ENCODE results near the gene MAP3K13. TPM values are rescaled to one million over a fixed set of nuclear protein-coding genes. Genes with fewer than 3 reads are reported as not detected.
"Not testable (repeated sequence)": the region's sequence is repeated elsewhere in the genome, so short reads cannot be mapped to it uniquely, and the experiment has no call there.

Gene MAP3K13
- total RNA-seq, 2 experiments from 2014 or later = 14.3 to 17.6 TPM

GRCh38 chr3:185423178-185423577 is 60.2 kb downstream of the MAP3K13 start:
- POLR2A ChIA-PET = no interaction called here

GRCh38 chr3:185424435-185424834 is 61.5 kb downstream of the MAP3K13 start:
- H3K9me3 Mint-ChIP-seq (ENCODE audit: low read depth) = no peaks in the 10 kb centered on the region
- no peaks in the 10 kb centered on the region for H3K4me1 Mint-ChIP-seq
- H3K27ac Mint-ChIP-seq = no peak overlapping the region
- ChIA-PET POLR2A (no interaction called here), CTCF (interaction anchor here (1.0 kb wide), 1 partner anchor 236 kb away, joined by 3 read pairs; no protein-coding TSS in a partner anchor)
- H3K4me3 Mint-ChIP-seq = no peak overlapping the region
- intact Hi-C loops (cut with DNase I, micrococcal nuclease) = no loop called here
- no peaks in the 10 kb centered on the region for H3K36me3 Mint-ChIP-seq (ENCODE audit: low read depth)
- ATAC-seq (no peak), DNase-seq (no peak)
- peaks cover 8% of the 10 kb centered on the region for H3K27me3 Mint-ChIP-seq

More at GRCh38 chr3:185423178-185423577, 60.2 kb downstream of the MAP3K13 start:
- Mint-ChIP-seq H3K27ac (no peak overlapping the region), H3K4me3 (no peak overlapping the region), H3K4me1 (no peaks in the 10 kb centered on the region), H3K36me3 (ENCODE audit: low read depth) (no peaks in the 10 kb centered on the region), H3K9me3 (ENCODE audit: low read depth) (no peaks in the 10 kb centered on the region), H3K27me3 (peaks cover 8% of the 10 kb centered on the region)
- no peak for DNase-seq
- CTCF ChIA-PET = no interaction called here
- ATAC-seq = no peak
- intact Hi-C loops (cut with DNase I, micrococcal nuclease) = no loop called here

GRCh38 chr3:185430375-185430774 is 67.4 kb downstream of the MAP3K13 start:
- Mint-ChIP-seq H3K36me3 (ENCODE audit: low read depth) (no peaks in the 10 kb centered on the region), H3K4me1 (no peaks in the 10 kb centered on the region), H3K9me3 (ENCODE audit: low read depth) (no peaks in the 10 kb centered on the region), H3K4me3 (no peak overlapping the region), H3K27ac (no peak overlapping the region), H3K27me3 (peaks cover 1% of the 10 kb centered on the region)
- no peak for DNase-seq
- POLR2A ChIA-PET = no interaction called here
- intact Hi-C loops (cut with DNase I, micrococcal nuclease) = no loop called here
- CTCF ChIA-PET = interaction anchor here (0.9 kb wide), 1 partner anchor 128 kb away, joined by 3 read pairs; no protein-coding TSS in a partner anchor
- no peak for ATAC-seq

- Mint-ChIP-seq H3K27ac (no peak overlapping the region), H3K9me3 (ENCODE audit: low read depth) (no peaks in the 10 kb centered on the region), H3K27me3 (peaks cover 2% of the 10 kb centered on the region), H3K4me3 (no peak overlapping the region), H3K36me3 (ENCODE audit: low read depth) (no peaks in the 10 kb centered on the region), H3K4me1 (no peaks in the 10 kb centered on the region)
- POLR2A ChIA-PET = interaction anchor here (0.6 kb wide), 1 partner anchor 102 kb away, joined by 3 read pairs; no protein-coding TSS in a partner anchor
- intact Hi-C loops (cut with DNase I, micrococcal nuclease) = no loop called here
- no peak for DNase-seq
- no peak for ATAC-seq
- CTCF ChIA-PET = interaction anchor here (1.3 kb wide), 1 partner anchor 10 kb away, joined by 3 read pairs; no protein-coding TSS in a partner anchor
These were observed 77.0 kb downstream of the MAP3K13 start for GRCh38 chr3:185439745-185440466.

GRCh38 chr3:185442031-185442430 is 79.1 kb downstream of the MAP3K13 start:
- Mint-ChIP-seq H3K27me3 (peaks cover 2% of the 10 kb centered on the region), H3K4me1 (no peaks in the 10 kb centered on the region), H3K27ac (no peak overlapping the region), H3K9me3 (ENCODE audit: low read depth) (no peaks in the 10 kb centered on the region), H3K4me3 (no peak overlapping the region), H3K36me3 (ENCODE audit: low read depth) (no peaks in the 10 kb centered on the region)
- intact Hi-C loops (cut with DNase I, micrococcal nuclease) = no loop called here
- CTCF ChIA-PET = no interaction called here
- POLR2A ChIA-PET = no interaction called here
- DNase-seq = no peak
- ATAC-seq = no peak

GRCh38 chr3:185444329-185444728 is 81.4 kb downstream of the MAP3K13 start:
- H3K27me3 Mint-ChIP-seq = peaks cover 2% of the 10 kb centered on the region
- intact Hi-C loops (cut with DNase I, micrococcal nuclease) = no loop called here
- POLR2A ChIA-PET = no interaction called here
- no peaks in the 10 kb centered on the region for H3K9me3 Mint-ChIP-seq (ENCODE audit: low read depth)
- H3K36me3 Mint-ChIP-seq (ENCODE audit: low read depth) = no peaks in the 10 kb centered on the region
- no peak for DNase-seq
- H3K4me3 Mint-ChIP-seq = no peak overlapping the region
- no peak for ATAC-seq
- CTCF ChIA-PET = no interaction called here
- no peaks in the 10 kb centered on the region for H3K4me1 Mint-ChIP-seq
- no peak overlapping the region for H3K27ac Mint-ChIP-seq

- no peaks in the 10 kb centered on the region for H3K27me3 Mint-ChIP-seq
- no peak overlapping the region for H3K4me3 Mint-ChIP-seq
- intact Hi-C loops (cut with DNase I, micrococcal nuclease) = no loop called here
- no peak for DNase-seq
- POLR2A ChIA-PET = no interaction called here
- no peaks in the 10 kb centered on the region for H3K36me3 Mint-ChIP-seq (ENCODE audit: low read depth)
- no peaks in the 10 kb centered on the region for H3K4me1 Mint-ChIP-seq
- no peaks in the 10 kb centered on the region for H3K9me3 Mint-ChIP-seq (ENCODE audit: low read depth)
- no peak overlapping the region for H3K27ac Mint-ChIP-seq
- no peak for ATAC-seq
- CTCF ChIA-PET = no interaction called here
These were observed 85.2 kb downstream of the MAP3K13 start for GRCh38 chr3:185448107-185448506.

- POLR2A ChIA-PET; H3K27ac Mint-ChIP-seq; H3K4me3 Mint-ChIP-seq; DNase-seq; H3K36me3 Mint-ChIP-seq (ENCODE audit: low read depth); intact Hi-C loops (cut with DNase I, micrococcal nuclease); H3K9me3 Mint-ChIP-seq (ENCODE audit: low read depth); H3K27me3 Mint-ChIP-seq; H3K4me1 Mint-ChIP-seq; ATAC-seq: not testable (repeated sequence)
- CTCF ChIA-PET = interaction anchor here (0.8 to 1.0 kb wide), 2 partner anchors 10 to 1179 kb away, joined by 3 to 4 read pairs; no protein-coding TSS in a partner anchor
These were observed 88.5 kb downstream of the MAP3K13 start for GRCh38 chr3:185451432-185451831.

- no peaks in the 10 kb centered on the region for H3K27me3 Mint-ChIP-seq
- no peak overlapping the region for H3K27ac Mint-ChIP-seq
- H3K4me1 Mint-ChIP-seq = no peaks in the 10 kb centered on the region
- H3K36me3 Mint-ChIP-seq (ENCODE audit: low read depth) = no peaks in the 10 kb centered on the region
- ChIA-PET POLR2A (no interaction called here), CTCF (interaction anchor here (1.1 kb wide), 1 partner anchor 203 kb away, joined by 3 read pairs; no protein-coding TSS in a partner anchor)
- ATAC-seq (no peak), DNase-seq (no peak)
- no peak overlapping the region for H3K4me3 Mint-ChIP-seq
- no peaks in the 10 kb centered on the region for H3K9me3 Mint-ChIP-seq (ENCODE audit: low read depth)
- intact Hi-C loops (cut with DNase I, micrococcal nuclease) = no loop called here
These were observed 94.4 kb downstream of the MAP3K13 start for GRCh38 chr3:185457376-185457775.

- ATAC-seq = no peak
- no peaks in the 10 kb centered on the region for H3K9me3 Mint-ChIP-seq (ENCODE audit: low read depth)
- intact Hi-C loops (cut with DNase I, micrococcal nuclease) = loop anchor here in 1 of 2 experiments (5.0 kb wide), 1 partner anchor 97 kb away; no protein-coding TSS in a partner anchor
These were observed 97.4 kb downstream of the MAP3K13 start for GRCh38 chr3:185460309-185460708.

GRCh38 chr3:185460719-185461350 is 97.9 kb downstream of the MAP3K13 start:
- Mint-ChIP-seq H3K4me1 (no peaks in the 10 kb centered on the region), H3K36me3 (ENCODE audit: low read depth) (no peaks in the 10 kb centered on the region), H3K9me3 (ENCODE audit: low read depth) (no peaks in the 10 kb centered on the region), H3K27ac (no peak overlapping the region), H3K27me3 (no peaks in the 10 kb centered on the region), H3K4me3 (no peak overlapping the region)
- CTCF ChIA-PET = interaction anchor here (0.6 to 2.6 kb wide), 5 partner anchors 96 to 1351 kb away, joined by 3 to 11 read pairs (median 3); no protein-coding TSS in a partner anchor
- DNase-seq (no peak), ATAC-seq (no peak)
- intact Hi-C loops (cut with DNase I, micrococcal nuclease) = loop anchor here in 1 of 2 experiments (5.0 kb wide), 1 partner anchor 96 kb away; no protein-coding TSS in a partner anchor
- POLR2A ChIA-PET = interaction anchor here (0.7 kb wide), 1 partner anchor 276 kb away, joined by 3 read pairs; no protein-coding TSS in a partner anchor

More at GRCh38 chr3:185460309-185460708, 97.4 kb downstream of the MAP3K13 start:
- ChIA-PET CTCF (interaction anchor here (1.7 to 2.6 kb wide), 2 partner anchors 99 to 115 kb away, joined by 10 to 11 read pairs; no protein-coding TSS in a partner anchor), POLR2A (interaction anchor here (0.7 kb wide), 1 partner anchor 277 kb away, joined by 3 read pairs; no protein-coding TSS in a partner anchor)
- H3K4me1 Mint-ChIP-seq = no peaks in the 10 kb centered on the region
- no peak for DNase-seq
- no peaks in the 10 kb centered on the region for H3K27me3 Mint-ChIP-seq
- no peak overlapping the region for H3K27ac Mint-ChIP-seq
- H3K4me3 Mint-ChIP-seq = no peak overlapping the region
- H3K36me3 Mint-ChIP-seq (ENCODE audit: low read depth) = no peaks in the 10 kb centered on the region
